Ishikawa (cell line): Measurements from ENCODE around the gene RABAC1.

Source experiments
- CEBPB ChIP-seq: IDR thresholded peaks from 2 replicates; pipeline ENCODE4 v1.6.1; 2012
- EGR1 ChIP-seq: IDR thresholded peaks from 2 replicates; pipeline ENCODE4 v1.6.1; 2012
- EP300 ChIP-seq: IDR thresholded peaks from 2 replicates; pipeline ENCODE4 v1.6.1; 2012; ENCODE audit warnings: borderline replicate concordance
- NFIC ChIP-seq: IDR thresholded peaks from 2 replicates; pipeline ENCODE4 v1.6.1; 2012
- YY1 ChIP-seq: IDR thresholded peaks from 2 replicates; pipeline ENCODE4 v1.6.1; 2012; ENCODE audit warnings: low read depth

DNA sequence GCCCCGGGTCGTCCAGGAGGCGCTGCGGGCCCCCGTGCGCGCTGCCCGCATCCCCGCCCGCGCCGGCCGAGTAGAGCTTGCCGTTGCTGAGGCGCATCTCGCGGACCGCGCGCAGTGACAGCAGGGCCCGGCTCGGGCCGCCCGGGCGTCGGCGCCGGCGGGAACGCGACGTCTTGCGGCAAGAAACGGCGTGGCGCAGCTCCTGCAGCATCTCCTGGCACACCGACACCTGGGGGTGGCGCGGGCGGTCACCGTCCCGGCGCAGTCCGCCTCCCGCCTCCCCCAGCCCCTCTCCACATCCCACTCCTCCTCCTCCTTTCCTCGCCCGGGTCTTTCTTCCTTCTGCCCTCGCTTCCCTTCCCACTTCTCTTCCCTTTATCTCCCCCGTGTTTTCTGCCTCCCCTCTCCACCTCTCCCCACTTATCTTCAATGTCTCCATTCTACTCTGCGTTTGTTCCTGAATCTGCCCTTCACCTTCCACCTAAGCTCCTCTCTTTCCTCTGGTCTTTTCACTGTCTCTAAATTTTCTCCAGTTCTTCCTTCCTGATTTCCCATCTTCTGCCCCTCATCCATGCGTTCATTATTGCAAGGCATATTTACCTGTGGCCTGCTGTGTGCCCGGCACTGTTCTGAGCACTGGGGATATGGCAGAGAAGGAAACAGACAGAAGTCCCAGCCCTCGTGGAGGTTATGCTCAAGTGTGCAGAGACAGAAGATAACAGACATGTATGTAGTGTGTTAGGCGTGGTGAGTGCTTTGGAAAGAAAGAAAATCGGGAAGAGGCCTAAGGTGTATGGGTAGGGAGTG is 40.2 kb upstream of the RABAC1 start:
- TF ChIP-seq EP300 (no peak), CEBPB (no peak), NFIC (no peak), YY1 (no peak), EGR1 (no peak)
